AG09319 (cell line): ENCODE results near the gene ASB13.

ENCODE experiments used
- DNase-seq: peaks from one replicate; pipeline ENCODE4 v3.0.0-alpha.2; 2010; ENCODE audit warnings: low read depth; ENCODE audit errors: extremely low read depth
- TF ChIP-seq, protein P1 (sequence below): IDR thresholded peaks from 2 replicates; pipeline ENCODE4 v1.5.1; 2011; ENCODE audit warnings: low read depth, mild to moderate bottlenecking, inconsistent platforms, low read length, moderate library complexity

The ASB13 gene

DNA sequence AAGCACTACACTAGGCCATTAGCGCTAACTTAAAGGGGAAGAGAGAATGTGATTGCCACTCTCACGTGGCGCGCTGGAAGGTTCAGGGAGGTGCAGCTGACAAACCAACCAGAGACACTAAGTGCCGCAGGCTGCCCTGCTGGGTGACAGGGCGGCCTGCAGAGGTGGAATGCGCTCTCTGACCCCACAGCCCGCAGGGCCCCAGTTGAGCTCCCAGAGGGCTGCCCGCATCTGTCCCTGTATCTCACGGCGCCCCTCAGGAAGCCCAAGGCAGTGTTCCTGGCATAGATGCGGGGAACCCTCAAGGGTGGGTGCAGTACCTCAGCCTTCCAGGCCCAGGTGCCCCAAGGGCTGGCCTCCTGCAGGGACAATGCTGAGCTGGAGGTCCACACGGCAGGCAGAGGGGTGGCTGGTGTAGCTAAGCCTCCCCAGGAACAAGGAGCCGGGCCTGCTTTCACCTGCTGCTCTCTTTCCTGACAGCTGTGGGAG is 75.0 kb downstream of the ASB13 start:
- TF ChIP-seq, protein P1, sequence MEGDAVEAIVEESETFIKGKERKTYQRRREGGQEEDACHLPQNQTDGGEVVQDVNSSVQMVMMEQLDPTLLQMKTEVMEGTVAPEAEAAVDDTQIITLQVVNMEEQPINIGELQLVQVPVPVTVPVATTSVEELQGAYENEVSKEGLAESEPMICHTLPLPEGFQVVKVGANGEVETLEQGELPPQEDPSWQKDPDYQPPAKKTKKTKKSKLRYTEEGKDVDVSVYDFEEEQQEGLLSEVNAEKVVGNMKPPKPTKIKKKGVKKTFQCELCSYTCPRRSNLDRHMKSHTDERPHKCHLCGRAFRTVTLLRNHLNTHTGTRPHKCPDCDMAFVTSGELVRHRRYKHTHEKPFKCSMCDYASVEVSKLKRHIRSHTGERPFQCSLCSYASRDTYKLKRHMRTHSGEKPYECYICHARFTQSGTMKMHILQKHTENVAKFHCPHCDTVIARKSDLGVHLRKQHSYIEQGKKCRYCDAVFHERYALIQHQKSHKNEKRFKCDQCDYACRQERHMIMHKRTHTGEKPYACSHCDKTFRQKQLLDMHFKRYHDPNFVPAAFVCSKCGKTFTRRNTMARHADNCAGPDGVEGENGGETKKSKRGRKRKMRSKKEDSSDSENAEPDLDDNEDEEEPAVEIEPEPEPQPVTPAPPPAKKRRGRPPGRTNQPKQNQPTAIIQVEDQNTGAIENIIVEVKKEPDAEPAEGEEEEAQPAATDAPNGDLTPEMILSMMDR: no peak
- DNase-seq: no peak

DNA sequence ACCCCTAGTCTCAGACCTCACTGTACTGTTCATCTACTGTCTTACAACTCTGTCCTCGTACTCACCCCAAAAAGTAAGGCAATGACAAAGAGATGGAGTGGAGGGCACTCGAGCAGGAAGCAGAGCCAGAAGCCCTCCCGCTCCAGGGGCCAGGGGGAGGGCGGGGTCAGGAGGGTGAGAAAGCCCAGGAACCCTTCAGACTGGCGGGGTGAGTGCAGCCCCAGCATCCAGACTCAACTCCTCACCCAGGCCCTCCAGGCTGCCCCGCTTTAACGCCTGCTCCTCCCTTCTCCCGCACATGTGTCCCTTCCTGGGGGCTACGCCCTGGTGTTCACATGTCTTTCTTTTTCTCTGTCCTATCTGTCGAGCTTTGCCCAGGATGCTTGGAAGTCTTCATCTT is 75.6 kb downstream of the ASB13 start:
- TF ChIP-seq, protein P1: no peak
- DNase-seq: no peak

DNA sequence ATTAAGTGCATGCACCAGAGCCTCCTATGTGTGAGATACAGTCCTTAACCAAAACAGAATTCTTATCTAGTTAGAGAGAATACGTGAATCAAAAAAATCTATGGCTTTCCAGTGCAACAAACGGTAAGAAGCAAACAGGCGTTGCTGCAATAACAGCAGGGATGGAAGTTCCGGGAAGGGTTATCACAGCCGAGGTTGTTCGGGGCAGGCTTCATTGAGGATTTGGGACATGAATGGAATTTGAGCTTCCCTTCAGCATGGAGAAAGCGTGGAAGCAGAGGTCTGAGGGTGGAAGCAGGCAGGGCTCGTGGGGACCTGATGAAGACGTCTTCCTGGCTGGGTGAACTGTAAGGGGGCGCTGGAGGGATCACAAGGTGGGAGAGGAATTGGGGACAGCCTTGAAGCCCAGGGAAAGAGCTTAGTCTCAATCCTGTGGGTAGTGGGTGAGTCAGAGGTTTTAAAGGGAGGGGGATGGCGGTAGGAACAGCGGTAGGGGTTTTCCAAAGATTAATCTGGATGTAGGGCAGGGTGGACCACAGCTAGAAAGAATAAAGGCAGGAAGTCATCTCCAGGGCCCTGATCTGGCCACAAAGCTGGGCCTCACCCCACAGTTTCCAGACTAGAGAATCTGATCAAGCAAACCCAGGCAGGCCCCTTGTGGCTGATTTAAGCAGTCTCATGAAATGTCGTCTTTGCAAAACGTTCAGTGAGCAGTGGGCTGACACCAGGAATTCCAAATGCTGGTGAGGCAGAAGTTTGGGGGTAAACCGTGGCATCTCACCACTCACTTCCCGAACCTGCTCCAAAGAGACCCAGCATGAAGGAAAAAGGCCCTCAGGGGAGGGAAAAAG is 76.5 kb downstream of the ASB13 start:
- TF ChIP-seq, protein P1: peak; percentile 36
- DNase-seq: no peak

DNA sequence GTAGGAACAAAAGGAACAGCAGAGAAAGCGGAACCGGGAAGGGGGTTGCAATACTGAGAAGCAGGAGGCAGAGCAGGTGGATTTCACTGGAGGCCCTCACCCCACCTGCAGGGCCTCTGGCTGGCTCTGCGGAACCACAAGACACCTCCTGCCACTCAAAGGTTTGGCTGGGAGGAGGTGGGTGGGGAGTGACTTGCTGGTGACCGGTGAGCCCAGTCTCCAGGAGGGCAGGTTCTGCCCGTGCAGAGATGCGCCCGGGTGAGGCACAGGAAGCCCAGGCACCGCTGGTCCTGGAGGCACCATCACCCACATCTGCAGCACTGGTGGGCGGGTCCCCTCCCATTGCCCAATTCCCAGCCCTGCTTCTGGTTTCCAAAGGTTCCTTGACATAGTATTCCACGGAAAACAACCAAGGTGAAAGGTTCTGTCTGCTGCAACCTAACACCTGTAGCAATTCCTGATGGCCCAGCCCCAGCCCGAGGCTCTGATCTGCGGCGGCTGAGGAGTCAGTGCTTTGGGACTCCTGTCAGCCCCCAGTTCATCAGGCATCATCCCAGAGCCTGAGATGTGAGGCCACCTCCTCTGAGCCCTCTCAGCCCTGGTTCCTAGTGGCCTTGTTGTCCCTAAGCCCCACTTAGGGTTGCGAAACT is 77.3 kb downstream of the ASB13 start:
- TF ChIP-seq, protein P1: no peak
- DNase-seq: no peak
